ENCODE results near the gene LANCL2.
"Not testable (repeated sequence)": the region's sequence is repeated elsewhere in the genome, so short reads cannot be mapped to it uniquely, and the experiment has no call there.

LANCL2 gene

GRCh38 chr7:55409482-55410225, 44.5 kb downstream of the LANCL2 start:
- DNase-seq, result no peak

- DNase-seq, result no peak
Observed at GRCh38 chr7:55410667-55411239, 45.6 kb downstream of the LANCL2 start.

- no peak for DNase-seq
Observed at GRCh38 chr7:55411844-55412243, 46.7 kb downstream of the LANCL2 start.

- no peak for DNase-seq
Observed at GRCh38 chr7:55413442-55413841, 48.3 kb downstream of the LANCL2 start.

GRCh38 chr7:55415173-55415778, 50.1 kb downstream of the LANCL2 start:
- peak; percentile 70 for DNase-seq

GRCh38 chr7:55417456-55417855, 52.3 kb downstream of the LANCL2 start:
- DNase-seq, result not testable (repeated sequence)

- DNase-seq, result no peak
Observed at GRCh38 chr7:55420530-55420929, 55.4 kb downstream of the LANCL2 start.

GRCh38 chr7:55423277-55423711, 58.2 kb downstream of the LANCL2 start:
- DNase-seq, result no peak

- DNase-seq, result no peak
Observed at GRCh38 chr7:55423891-55424290, 58.8 kb downstream of the LANCL2 start.

- no peak for DNase-seq
Observed at GRCh38 chr7:55425141-55425752, 60.1 kb downstream of the LANCL2 start.

GRCh38 chr7:55426676-55427075, 61.5 kb downstream of the LANCL2 start:
- no peak for DNase-seq

- DNase-seq, result no peak
Observed at GRCh38 chr7:55427342-55427741, 62.2 kb downstream of the LANCL2 start.

GRCh38 chr7:55427800-55428199, 62.7 kb downstream of the LANCL2 start:
- no peak for DNase-seq

- no peak for DNase-seq
Observed at GRCh38 chr7:55429835-55430499, 64.8 kb downstream of the LANCL2 start.

GRCh38 chr7:55431898-55432297, 66.8 kb downstream of the LANCL2 start:
- DNase-seq, result no peak

- no peak for DNase-seq
Observed at GRCh38 chr7:55432506-55432905, 67.4 kb downstream of the LANCL2 start.

GRCh38 chr7:55432939-55433784, 68.0 kb downstream of the LANCL2 start:
- no peak for DNase-seq

GRCh38 chr7:55435466-55435865, 70.3 kb downstream of the LANCL2 start:
- DNase-seq, result no peak

GRCh38 chr7:55436457-55436856, 71.3 kb downstream of the LANCL2 start:
- no peak for DNase-seq

GRCh38 chr7:55437375-55437774, 72.2 kb downstream of the LANCL2 start:
- DNase-seq, result no peak

- no peak for DNase-seq
Observed at GRCh38 chr7:55438085-55438756, 73.1 kb downstream of the LANCL2 start.
